IMR-90 (cell line): ENCODE data around the gene PPM1K. TPM values are rescaled to one million over a fixed set of nuclear protein-coding genes. Genes with fewer than 3 reads are reported as not detected.

Experiments
- ATAC-seq: fragments of 200-7000 bp; cut with Tn5 transposase; 2 replicates; pipeline ENCODE4 v1.9.1; 2020; ENCODE audit warnings: low read depth, mild to moderate bottlenecking, moderate library complexity
- BruUV-seq: library from RNA; stranded (reverse); fragments of 400-500 nt; replicated peaks from 2 replicates; lab custom pipeline; 2021; lab: Mats Ljungman, UMichigan
- CTCF ChIA-PET: fragments of 300-600 bp; formaldehyde crosslinking; extraction: SDS; loops from one replicate; lab custom pipeline; 2021; ENCODE audit warnings: antibody characterized with exemption; lab: Yijun Ruan, JAX
- POLR2A ChIA-PET: fragments of 300-600 bp; sonication (Branson Sonifier 250); formaldehyde crosslinking; loops from one replicate; lab custom pipeline; 2022; ENCODE audit warnings: antibody characterized with exemption; ENCODE audit not compliant: unreplicated experiment; lab: Charles Lee
- DNase-seq: peaks from one replicate; pipeline ENCODE4 v3.0.0; 2013
- H2AFZ ChIP-seq: replicated peaks from 2 replicates; pipeline ENCODE3; 2013; ENCODE audit warnings: low read length, mild to moderate bottlenecking; ENCODE audit not compliant: poor library complexity
- H2AK5ac ChIP-seq: 2 replicates; pipeline ENCODE4 v1.6.1; 2013; ENCODE audit warnings: low read depth, low read length, inconsistent platforms
- H2AK9ac ChIP-seq: replicated peaks from 2 replicates; pipeline ENCODE3; 2013; ENCODE audit warnings: mild to moderate bottlenecking, low read depth, low read length, moderate library complexity; ENCODE audit not compliant: poor library complexity
- H2BK120ac ChIP-seq: 2 replicates; pipeline ENCODE4 v1.6.1; 2013; ENCODE audit warnings: low read depth, low read length, inconsistent platforms
- H2BK15ac ChIP-seq: 3 replicates; pipeline ENCODE4 v1.6.1; 2013; ENCODE audit warnings: low read depth, low read length, inconsistent platforms
- H2BK20ac ChIP-seq: 2 replicates; pipeline ENCODE4 v1.6.1; 2013; ENCODE audit warnings: low read depth, mild to moderate bottlenecking, inconsistent platforms, low read length, moderate library complexity
- H2BK5ac ChIP-seq: 2 replicates; pipeline ENCODE4 v1.6.1; 2013; ENCODE audit warnings: mild to moderate bottlenecking, low read depth, low read length, inconsistent platforms; ENCODE audit not compliant: poor library complexity, severe bottlenecking
- H3K14ac ChIP-seq: replicated peaks from 2 replicates; pipeline ENCODE4 v1.6.1; 2013; ENCODE audit warnings: low read depth, low read length, inconsistent platforms
- H3K18ac ChIP-seq: 2 replicates; pipeline ENCODE4 v1.6.1; 2013; ENCODE audit warnings: low read depth, low read length, control low read depth
- H3K23ac ChIP-seq: 2 replicates; pipeline ENCODE4 v1.6.1; 2013; ENCODE audit warnings: low read depth, low read length, inconsistent platforms
- H3K27ac ChIP-seq: 2 replicates; pipeline ENCODE4 v1.5.1; 2013; ENCODE audit warnings: mild to moderate bottlenecking, control low read depth, low read length; ENCODE audit not compliant: insufficient read depth
- H3K27me3 ChIP-seq: 2 replicates; pipeline ENCODE4 v1.6.1; 2013; ENCODE audit warnings: low read length; ENCODE audit not compliant: control insufficient read depth, insufficient read depth
- H3K36me3 ChIP-seq: 2 replicates; pipeline ENCODE4 v1.6.1; 2013; ENCODE audit warnings: low read length, mixed read lengths; ENCODE audit not compliant: control insufficient read depth, insufficient read depth
- H3K4ac ChIP-seq: 2 replicates; pipeline ENCODE4 v1.6.1; 2013; ENCODE audit warnings: low read depth, low read length, inconsistent platforms
- H3K4me1 ChIP-seq: 2 replicates; pipeline ENCODE4 v1.6.1; 2013; ENCODE audit warnings: low read length, mixed read lengths; ENCODE audit not compliant: control insufficient read depth, insufficient read depth
- H3K4me2 ChIP-seq: 2 replicates; pipeline ENCODE4 v1.6.1; 2013; ENCODE audit warnings: low read depth, mild to moderate bottlenecking, control low read depth, low read length, moderate library complexity
- H3K4me3 ChIP-seq: 2 replicates; pipeline ENCODE4 v1.5.1; 2013; ENCODE audit warnings: low read depth, mild to moderate bottlenecking, control low read depth, low read length, moderate library complexity; ENCODE audit not compliant: insufficient read depth
- H3K56ac ChIP-seq: 2 replicates; pipeline ENCODE4 v1.6.1; 2013; ENCODE audit warnings: low read length, inconsistent platforms; ENCODE audit not compliant: insufficient read depth; ENCODE audit errors: extremely low read depth
- H3K79me1 ChIP-seq, 2 experiments: 2 replicates each; pipeline ENCODE4 v1.6.1; 2013; ENCODE audit warnings: low read length in 2 of 2, inconsistent platforms in 1 of 2, low read depth in 1 of 2
- H3K9ac ChIP-seq: 2 replicates; pipeline ENCODE4 v1.6.1; 2013; ENCODE audit warnings: low read depth, low read length, control low read depth
- H3K9me1 ChIP-seq: 2 replicates; pipeline ENCODE4 v1.6.1; 2013; ENCODE audit warnings: low read length, inconsistent platforms; ENCODE audit not compliant: insufficient read depth
- H3K9me3 ChIP-seq: 2 replicates; pipeline ENCODE4 v1.6.1; 2013; ENCODE audit warnings: low read length; ENCODE audit not compliant: control insufficient read depth, insufficient read depth
- H4K20me1 ChIP-seq: 2 replicates; pipeline ENCODE4 v1.6.1; 2013; ENCODE audit warnings: low read length, inconsistent platforms; ENCODE audit not compliant: insufficient read depth
- H4K5ac ChIP-seq: 2 replicates; pipeline ENCODE4 v1.6.1; 2013; ENCODE audit warnings: mild to moderate bottlenecking, low read depth, low read length, control low read depth
- H4K8ac ChIP-seq, 2 experiments: 2 replicates each; pipeline ENCODE4 v1.6.1; 2013; ENCODE audit warnings: low read depth in 2 of 2, low read length in 2 of 2, control low read depth in 1 of 2, inconsistent platforms in 1 of 2
- H4K91ac ChIP-seq: 2 replicates; pipeline ENCODE4 v1.6.1; 2013; ENCODE audit warnings: low read depth, low read length, inconsistent platforms; ENCODE audit not compliant: insufficient read depth
- BHLHE40 ChIP-seq: fragments of 150-350 bp; IDR thresholded peaks from 2 replicates; pipeline ENCODE4 v1.6.1; 2016; ENCODE audit warnings: mild to moderate bottlenecking, low read depth, low read length
- CEBPB ChIP-seq: IDR thresholded peaks from 2 replicates; pipeline ENCODE4 v1.6.1; 2012; ENCODE audit warnings: low read depth, low read length, improper control_type of control experiment
- ELK1 ChIP-seq: fragments of 150-350 bp; IDR thresholded peaks from 2 replicates; pipeline ENCODE4 v1.6.1; 2016; ENCODE audit warnings: low read depth, mild to moderate bottlenecking, low read length, moderate library complexity, borderline replicate concordance
- FOS ChIP-seq: fragments of 150-350 bp; IDR thresholded peaks from 2 replicates; pipeline ENCODE4 v1.6.1; 2016; ENCODE audit warnings: low read depth, low read length
- MAFK ChIP-seq: IDR thresholded peaks from 2 replicates; pipeline ENCODE4 v1.6.1; 2012; ENCODE audit warnings: low read depth, low read length, improper control_type of control experiment
- MXI1 ChIP-seq: IDR thresholded peaks from 2 replicates; pipeline ENCODE4 v1.6.1; 2012; ENCODE audit warnings: low read depth, mild to moderate bottlenecking, low read length, moderate library complexity, borderline replicate concordance
- POLR2A ChIP-seq: IDR thresholded peaks from 2 replicates; pipeline ENCODE4 v1.6.1; 2012; ENCODE audit warnings: mild to moderate bottlenecking, low read depth, low read length
- RCOR1 ChIP-seq: IDR thresholded peaks from 2 replicates; pipeline ENCODE4 v1.6.1; 2012; ENCODE audit warnings: mild to moderate bottlenecking, low read length, improper control_type of control experiment; ENCODE audit not compliant: insufficient replicate concordance
- RFX5 ChIP-seq: IDR thresholded peaks from 2 replicates; pipeline ENCODE4 v1.8.0; 2012; ENCODE audit warnings: low read depth, mild to moderate bottlenecking, low read length, moderate library complexity
- SMC3 ChIP-seq: fragments of 150-350 bp; IDR thresholded peaks from 2 replicates; pipeline ENCODE4 v1.6.1; 2016; ENCODE audit warnings: low read depth, mild to moderate bottlenecking, antibody characterized with exemption, low read length, moderate library complexity
- USF2 ChIP-seq: fragments of 150-350 bp; IDR thresholded peaks from 2 replicates; pipeline ENCODE4 v1.6.1; 2017; ENCODE audit warnings: mild to moderate bottlenecking, antibody characterized with exemption, low read length, low read depth
- WGBS, 2 experiments: methylation state at CpG; one replicate each; pipeline versions ENCODE4 v1.1.5 to v1.1.7; 2013; ENCODE audit warnings: missing lambda C conversion rate in 2 of 2; ENCODE audit not compliant: insufficient read length in 1 of 2; ENCODE audit errors: extremely low coverage in 2 of 2; 5-methylcytosine and 5-hydroxymethylcytosine counted together
- dilution Hi-C: fragments of 300-500 bp; cut with HindIII; formaldehyde crosslinking; loops from one replicate; pipeline ENCODE4 v1.14.3; 2018; ENCODE audit warnings: low sequenced_read_pairs; ENCODE audit not compliant: unreplicated experiment
- in situ Hi-C: fragments of 300-500 bp; cut with MboI; formaldehyde crosslinking; loops from 3 replicates; pipeline ENCODE4 v1.14.3; 2019; ENCODE audit warnings: low sequenced_read_pairs, inconsistent platforms, mixed read lengths
- intact Hi-C: fragments of 100-400 bp; cut with micrococcal nuclease; formaldehyde crosslinking; loops from 2 replicates; pipeline ENCODE4 v1.10.0; 2022
- polyA plus RNA-seq, 3 experiments: library from polyadenylated mRNA; depleted of rRNA; stranded (reverse); fragments of >200 nt; gene quantifications; 2 replicates each; pipeline ENCODE4 v1.2.3, GENCODE V29; 2012; ENCODE audit warnings: low replicate concordance in 1 of 3
- total RNA-seq: library from RNA; depleted of rRNA; stranded (reverse); fragments of >200 nt; gene quantifications from 2 replicates; pipeline ENCODE4 v1.2.3, GENCODE V29; 2012

PPM1K gene
- total and polyA plus RNA-seq, 2 of the 4 experiments (the other 2 are of a cell fraction) = 6.1 to 11.5 TPM

- no peak overlapping the region for H4K91ac ChIP-seq
- no peak for ATAC-seq
- no peak for DNase-seq
- H4K8ac ChIP-seq = no peak overlapping the region
- no peak overlapping the region for H3K4me3 ChIP-seq
- no peak overlapping the region for H2AFZ ChIP-seq
- no peaks in the 10 kb centered on the region for H3K9me3 ChIP-seq
- ChIA-PET CTCF (no interaction called here), POLR2A (no interaction called here)
- no peak overlapping the region for H2BK20ac ChIP-seq
- no peaks in the 10 kb centered on the region for H3K9me1 ChIP-seq
- dilution Hi-C loops = loop anchor here (25.0 kb wide), 1 partner anchor 272 kb away; the partner anchor contains the start of gene PYURF
- no CpG with 5 or more reads among the region's 1 CpG for WGBS, 2 experiments
- no peak overlapping the region; the same call in 1 of the 2 replicates for H3K23ac ChIP-seq
- no peak overlapping the region for H2BK15ac ChIP-seq
- no peaks in the 10 kb centered on the region for H4K20me1 ChIP-seq
- H2AK9ac ChIP-seq = peak overlapping the region; percentile 55
- H3K4me1 ChIP-seq = no peaks in the 10 kb centered on the region
- H3K36me3 ChIP-seq = no peaks in the 10 kb centered on the region
- no peak overlapping the region for H3K14ac ChIP-seq
- H3K27ac ChIP-seq = no peak overlapping the region
- no TSS peak for BruUV-seq
- in situ Hi-C loops = no loop called here
- no peak overlapping the region for H3K18ac ChIP-seq
- intact Hi-C loops = no loop called here
- no peak overlapping the region for H3K4me2 ChIP-seq
- H3K79me1 ChIP-seq = no peaks in the 10 kb centered on the region
- no peak overlapping the region for H4K5ac ChIP-seq
- no peak overlapping the region for H3K4ac ChIP-seq
- H2BK5ac ChIP-seq = no peak overlapping the region
- TF ChIP-seq FOS = no peak
- no peak for TF ChIP-seq MAFK
- no peak for TF ChIP-seq RCOR1
- no peak for TF ChIP-seq ELK1
- TF ChIP-seq CEBPB = no peak
- no peak for TF ChIP-seq RFX5
- no peak for TF ChIP-seq MXI1
- no peak for TF ChIP-seq SMC3
- TF ChIP-seq USF2 = no peak
- TF ChIP-seq BHLHE40 = no peak
- no peak for TF ChIP-seq POLR2A
- no peak overlapping the region for H3K9ac ChIP-seq
- no peak overlapping the region for H2BK120ac ChIP-seq
- H2AK5ac ChIP-seq = no peak overlapping the region
- H3K27me3 ChIP-seq = no peaks in the 10 kb centered on the region; the same call in none of the 2 replicates
- no peak overlapping the region for H3K56ac ChIP-seq
These were observed 44.1 kb downstream of the PPM1K start for GRCh38 chr4:88240297-88240714.
